CD4-positive, alpha-beta memory T cell (primary cell): ENCODE measurements around the gene CCR2. TPM values are rescaled to one million over a fixed set of nuclear protein-coding genes. Genes with fewer than 3 reads are reported as not detected.
"Not testable (repeated sequence)": the region's sequence is repeated elsewhere in the genome, so short reads cannot be mapped to it uniquely, and the experiment has no call there.

Experiments
- CTCF ChIA-PET: fragments of 350-600 bp; sonication (Branson Sonifier 250); formaldehyde crosslinking; loops from one replicate; lab custom pipeline; 2021; ENCODE audit warnings: inconsistent platforms; ENCODE audit not compliant: partially characterized antibody; lab: Charles Lee
- POLR2A ChIA-PET: fragments of 350-600 bp; sonication (Branson Sonifier 250); formaldehyde crosslinking; loops from one replicate; lab custom pipeline; 2021; ENCODE audit not compliant: partially characterized antibody; lab: Charles Lee
- DNase-seq, 5 donors: peaks; one replicate each; pipeline versions ENCODE4 v3.0.0 to v3.0.0-alpha.2; 2020 to 2022; ENCODE audit warnings: mixed read lengths in 1 of 5
- H3K27ac ChIP-seq: one replicate; pipeline ENCODE4 v1.7.0; 2013; ENCODE audit warnings: low read depth, low read length
- H3K27me3 ChIP-seq: 2 replicates; pipeline ENCODE4 v1.7.0; 2013; ENCODE audit warnings: mild to moderate bottlenecking, low read length, moderate library complexity; ENCODE audit not compliant: insufficient read depth
- H3K36me3 ChIP-seq: 2 replicates; pipeline ENCODE4 v1.7.0; 2013; ENCODE audit warnings: mild to moderate bottlenecking, low read length, moderate library complexity; ENCODE audit not compliant: insufficient read depth
- H3K4me1 ChIP-seq: 2 replicates; pipeline ENCODE4 v1.7.0; 2013; ENCODE audit warnings: mild to moderate bottlenecking, low read length, moderate library complexity; ENCODE audit not compliant: insufficient read depth
- H3K4me3 ChIP-seq, 2 donors: one replicate each; pipeline ENCODE4 v1.7.0; 2013; ENCODE audit warnings: low read length in 2 of 2, mild to moderate bottlenecking in 1 of 2
- H3K9me3 ChIP-seq, 2 donors: one replicate each; pipeline ENCODE4 v1.7.0; 2013; ENCODE audit warnings: low read length in 2 of 2, control low read depth in 1 of 2; ENCODE audit not compliant: control insufficient read depth in 1 of 2
- H3K27ac Mint-ChIP-seq, 7 donors: one replicate each; pipeline ENCODE4 v1.8.0; 2020 to 2021; ENCODE audit warnings: mixed read lengths in 7 of 7, mild to moderate bottlenecking in 6 of 7, inconsistent platforms in 3 of 7, moderate library complexity in 3 of 7
- H3K27me3 Mint-ChIP-seq, 2 donors: one replicate each; pipeline ENCODE4 v1.8.0; 2020 to 2021; ENCODE audit warnings: mixed read lengths in 2 of 2
- H3K36me3 Mint-ChIP-seq, 2 donors: one replicate each; pipeline ENCODE4 v1.8.0; 2020 to 2021; ENCODE audit warnings: mixed read lengths in 2 of 2, inconsistent platforms in 1 of 2, mild to moderate bottlenecking in 1 of 2
- H3K4me1 Mint-ChIP-seq, 4 donors: one replicate each; pipeline ENCODE4 v1.8.0; 2020 to 2021; ENCODE audit warnings: mixed read lengths in 4 of 4, mild to moderate bottlenecking in 1 of 4
- H3K4me3 Mint-ChIP-seq, 8 donors: one replicate each; pipeline ENCODE4 v1.8.0; 2020 to 2021; ENCODE audit warnings: mixed read lengths in 8 of 8, mild to moderate bottlenecking in 7 of 8, moderate library complexity in 6 of 8, inconsistent platforms in 3 of 8
- H3K9me3 Mint-ChIP-seq, 8 donors: one replicate each; pipeline ENCODE4 v1.8.0; 2020 to 2021; ENCODE audit warnings: mixed read lengths in 8 of 8, mild to moderate bottlenecking in 5 of 8, inconsistent platforms in 3 of 8, moderate library complexity in 1 of 8
- intact Hi-C: fragments of 100-400 bp; cut with micrococcal nuclease; formaldehyde crosslinking; loops from one replicate; pipeline ENCODE4 v1.15.1; 2023
- polyA plus RNA-seq, 2 donors: library from polyadenylated mRNA; unstranded; fragments of 300-500 nt; fragmentation: Illumina TruSeq; gene quantifications; one replicate each; pipeline ENCODE4 v1.2.3, GENCODE V29; 2021
- total RNA-seq, 2 experiments: library from RNA; stranded (reverse); gene quantifications; one replicate each; pipeline ENCODE4 v1.2.3, GENCODE V29; 2021

The CCR2 gene
- total and polyA plus RNA-seq, 4 experiments from 2014 or later: 16.3 to 64.7 (median 29.0) TPM

DNA sequence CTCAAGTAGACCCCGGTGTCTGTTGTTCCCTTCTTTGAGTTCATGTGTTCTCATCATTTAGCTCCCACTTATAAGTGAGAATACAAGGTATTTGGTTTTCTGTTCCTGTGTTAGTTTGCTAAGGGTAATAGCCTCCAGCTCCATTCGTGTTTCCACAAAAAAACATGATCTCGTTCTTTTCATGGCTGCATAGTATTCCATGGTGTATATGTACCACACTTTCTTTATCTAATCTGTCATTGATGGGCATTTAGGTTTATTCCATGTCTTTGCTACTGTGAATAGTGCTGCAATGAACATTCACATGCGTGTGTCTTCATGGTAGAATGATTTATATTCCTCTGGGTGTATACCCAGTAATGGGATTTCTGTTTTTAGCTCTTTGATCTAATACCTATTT, 49.0 kb downstream of the CCR2 start:
- H3K36me3 ChIP-seq, POLR2A ChIA-PET, H3K9me3 ChIP-seq, H3K27ac ChIP-seq, H3K27me3 Mint-ChIP-seq, DNase-seq, CTCF ChIA-PET, H3K9me3 Mint-ChIP-seq, H3K4me3 ChIP-seq, H3K36me3 Mint-ChIP-seq, intact Hi-C loops, H3K27ac Mint-ChIP-seq, H3K27me3 ChIP-seq, H3K4me3 Mint-ChIP-seq: not testable (repeated sequence)
- H3K4me1 Mint-ChIP-seq: peaks cover 3 to 13% (median 9%) of the 10 kb centered on the region in 4 donors
- H3K4me1 ChIP-seq: peaks cover 13% of the 10 kb centered on the region

DNA sequence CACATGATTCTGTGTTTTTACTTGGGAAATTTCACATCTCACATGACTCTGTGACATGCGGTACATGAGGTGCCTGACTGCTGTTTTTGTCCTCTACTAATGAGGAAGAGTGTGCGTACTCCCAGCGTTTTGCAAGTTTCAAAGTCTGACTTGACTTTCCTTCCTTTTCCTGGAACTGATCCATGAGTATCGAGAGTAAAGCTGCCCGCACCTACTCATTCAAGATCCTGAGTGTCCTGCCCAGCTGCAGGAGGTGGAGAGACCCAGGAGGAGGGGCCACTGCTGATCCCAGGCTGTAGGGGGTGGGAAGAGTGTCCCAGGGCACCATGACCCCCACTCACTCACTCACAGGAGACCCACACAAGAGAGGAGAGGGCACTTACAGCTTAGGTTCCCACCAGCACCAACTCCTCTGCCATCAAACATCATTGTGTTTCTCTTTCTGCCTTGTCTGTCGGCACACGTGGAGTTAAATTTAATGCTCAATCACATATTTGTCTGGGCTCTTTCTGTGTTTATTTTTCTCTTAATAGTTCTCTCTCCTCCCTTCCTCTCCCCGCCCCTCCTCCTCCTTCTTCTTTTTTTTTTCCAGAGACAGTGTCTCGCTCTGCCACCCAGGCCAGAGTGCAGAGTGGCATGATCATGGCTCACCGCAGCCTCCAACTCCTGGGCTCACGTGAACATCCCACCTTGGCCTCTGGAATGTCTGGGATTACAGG, 51.5 kb downstream of the CCR2 start:
- ChIA-PET CTCF (interaction anchor here (3.5 kb wide), 1 partner anchor 28 kb away, joined by 13 read pairs; no protein-coding TSS in a partner anchor), POLR2A (no interaction called here)
- Mint-ChIP-seq H3K36me3 (no peaks in the 10 kb centered on the region), H3K4me1 (peaks cover 3 to 18% (median 12%) of the 10 kb centered on the region in 4 donors), H3K9me3 (no peaks in the 10 kb centered on the region), H3K27ac (peak overlapping the region in 3 of 7 donors; percentile 37 to 54 (median 48)), H3K4me3 (no peak overlapping the region), H3K27me3 (peaks cover 0 to 6% of the 10 kb centered on the region in 2 donors)
- Histone ChIP-seq H3K36me3 (no peaks in the 10 kb centered on the region), H3K4me3 (no peak overlapping the region), H3K27me3 (no peaks in the 10 kb centered on the region), H3K27ac (no peak overlapping the region), H3K4me1 (peaks cover 18% of the 10 kb centered on the region), H3K9me3 (no peaks in the 10 kb centered on the region)
- no peak for DNase-seq
- intact Hi-C loops: no loop called here

- H3K4me3 ChIP-seq: no peak overlapping the region
- H3K27me3 ChIP-seq: no peaks in the 10 kb centered on the region
- Mint-ChIP-seq H3K4me3 (no peak overlapping the region), H3K36me3 (no peaks in the 10 kb centered on the region), H3K27me3 (peaks cover 2 to 7% of the 10 kb centered on the region in 2 donors), H3K27ac (peak overlapping the region in 3 of 7 donors; percentile 86 to 90 (median 89)), H3K4me1 (peaks cover 3 to 18% (median 12%) of the 10 kb centered on the region in 4 donors), H3K9me3 (no peaks in the 10 kb centered on the region)
- POLR2A ChIA-PET: no interaction called here
- H3K36me3 ChIP-seq: no peaks in the 10 kb centered on the region
- no peak overlapping the region for H3K27ac ChIP-seq
- intact Hi-C loops: no loop called here
- H3K9me3 ChIP-seq: no peaks in the 10 kb centered on the region
- H3K4me1 ChIP-seq: peaks cover 18% of the 10 kb centered on the region
- no peak for DNase-seq
- CTCF ChIA-PET: interaction anchor here (3.5 kb wide), 1 partner anchor 29 kb away, joined by 13 read pairs; no protein-coding TSS in a partner anchor
Observed at GRCh38 chr3:46406443-46406787, 52.5 kb downstream of the CCR2 start.

DNA sequence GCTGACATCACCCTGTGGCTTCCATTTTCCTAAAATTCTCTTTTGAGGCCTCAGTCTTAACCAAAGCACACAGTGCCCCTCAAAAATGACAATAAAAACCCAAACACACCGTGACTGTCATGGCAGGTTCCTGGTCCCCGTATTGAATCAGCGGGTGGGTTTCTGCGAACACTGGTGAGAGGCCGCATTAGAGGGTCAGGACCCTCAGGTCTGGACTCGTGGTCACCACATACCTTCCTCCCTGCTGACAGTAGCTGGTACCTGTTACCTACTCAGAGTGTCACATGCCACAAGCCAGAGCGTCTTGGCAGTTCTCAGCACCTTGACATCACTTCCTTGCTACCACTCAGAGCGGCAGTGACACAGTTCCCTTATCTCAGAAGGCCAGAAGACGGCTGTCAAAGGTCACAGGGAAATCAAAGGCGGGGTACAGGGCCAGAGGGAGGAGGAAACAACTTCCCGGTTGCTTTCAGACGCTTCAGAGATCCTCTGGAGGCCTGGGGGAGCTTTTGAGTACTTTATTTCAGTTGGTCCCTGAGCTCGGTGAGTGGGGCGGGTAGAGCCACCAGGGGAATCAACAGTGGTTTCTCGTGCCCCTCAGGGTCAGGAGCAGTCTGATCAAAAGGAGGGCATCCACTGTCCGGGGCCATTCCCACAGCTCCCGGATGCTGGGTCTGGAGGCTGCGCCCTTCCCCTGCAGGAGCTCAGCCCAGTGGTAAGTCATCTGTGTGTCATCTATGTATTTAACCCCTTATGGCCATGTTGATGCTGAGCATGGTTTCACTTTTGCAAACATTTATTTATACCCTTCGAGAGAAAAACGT, 53.1 kb downstream of the CCR2 start, which contains the start of the genes CCR5AS and CCRL2:
Gene CCR5AS, minus strand, starts transcription at position 279 of the 824 bp plus-strand sequence.
Gene CCRL2, plus strand, starts transcription at position 472 of the 824 bp plus-strand sequence. CDS start 821 bp downstream, outside the sequence.
- POLR2A ChIA-PET: no interaction called here
- CTCF ChIA-PET: interaction anchor here (1.1 to 3.5 kb wide), 2 partner anchors 29 to 82 kb away, joined by 3 to 13 read pairs; no protein-coding TSS in a partner anchor
- no peaks in the 10 kb centered on the region for H3K27me3 ChIP-seq
- Mint-ChIP-seq H3K36me3 (no peaks in the 10 kb centered on the region), H3K27me3 (peaks cover 2 to 7% of the 10 kb centered on the region in 2 donors), H3K27ac (peak within 1 kb of the TSS; percentile 53 to 90 (median 84)), H3K9me3 (no peaks in the 10 kb centered on the region), H3K4me1 (peaks cover 3 to 18% (median 12%) of the 10 kb centered on the region in 4 donors), H3K4me3 (peak within 1 kb of the TSS; percentile 68 to 85 (median 78))
- DNase-seq: peak; percentile 15 to 62 (median 32)
- intact Hi-C loops: no loop called here
- H3K4me1 ChIP-seq: peaks cover 18% of the 10 kb centered on the region
- H3K27ac ChIP-seq: no peak within 1 kb of the TSS
- peak within 1 kb of the TSS in 1 of 2 donors; percentile 27 for H3K4me3 ChIP-seq
- H3K9me3 ChIP-seq: no peaks in the 10 kb centered on the region
- no peaks in the 10 kb centered on the region for H3K36me3 ChIP-seq

- Histone ChIP-seq H3K4me3 (no peak overlapping the region), H3K27me3 (no peaks in the 10 kb centered on the region), H3K27ac (no peak overlapping the region), H3K4me1 (peaks cover 18% of the 10 kb centered on the region), H3K36me3 (no peaks in the 10 kb centered on the region), H3K9me3 (no peaks in the 10 kb centered on the region)
- Mint-ChIP-seq H3K4me3 (peak overlapping the region in 3 of 8 donors; percentile 32 to 35 (median 35)), H3K27me3 (peaks cover 2 to 5% of the 10 kb centered on the region in 2 donors), H3K9me3 (no peaks in the 10 kb centered on the region), H3K27ac (peak overlapping the region in 2 of 7 donors; percentile 24 to 77), H3K36me3 (no peaks in the 10 kb centered on the region), H3K4me1 (peaks cover 3 to 18% (median 12%) of the 10 kb centered on the region in 4 donors)
- ChIA-PET POLR2A (no interaction called here), CTCF (interaction anchor here (1.1 to 3.5 kb wide), 2 partner anchors 30 to 81 kb away, joined by 3 to 13 read pairs; no protein-coding TSS in a partner anchor)
- DNase-seq: no peak
- intact Hi-C loops: no loop called here
Observed at GRCh38 chr3:46407970-46408369, 54.1 kb downstream of the CCR2 start.

DNA sequence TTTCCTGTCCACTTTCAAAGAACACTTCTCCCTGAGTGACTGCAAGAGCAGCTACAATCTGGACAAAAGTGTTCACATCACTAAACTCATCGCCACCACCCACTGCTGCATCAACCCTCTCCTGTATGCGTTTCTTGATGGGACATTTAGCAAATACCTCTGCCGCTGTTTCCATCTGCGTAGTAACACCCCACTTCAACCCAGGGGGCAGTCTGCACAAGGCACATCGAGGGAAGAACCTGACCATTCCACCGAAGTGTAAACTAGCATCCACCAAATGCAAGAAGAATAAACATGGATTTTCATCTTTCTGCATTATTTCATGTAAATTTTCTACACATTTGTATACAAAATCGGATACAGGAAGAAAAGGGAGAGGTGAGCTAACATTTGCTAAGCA, 54.9 kb downstream of the CCR2 start:
- no peak overlapping the region for H3K27ac ChIP-seq
- no peak for DNase-seq
- Mint-ChIP-seq H3K36me3 (no peaks in the 10 kb centered on the region), H3K9me3 (no peaks in the 10 kb centered on the region), H3K27ac (peak overlapping the region in 1 of 7 donors; percentile 66), H3K4me3 (no peak overlapping the region), H3K27me3 (peaks cover 2 to 3% of the 10 kb centered on the region in 2 donors), H3K4me1 (peaks cover 3 to 18% (median 12%) of the 10 kb centered on the region in 4 donors)
- no peaks in the 10 kb centered on the region for H3K9me3 ChIP-seq
- POLR2A ChIA-PET: no interaction called here
- H3K27me3 ChIP-seq: no peaks in the 10 kb centered on the region
- H3K4me3 ChIP-seq: no peak overlapping the region
- H3K36me3 ChIP-seq: no peaks in the 10 kb centered on the region
- peaks cover 18% of the 10 kb centered on the region for H3K4me1 ChIP-seq
- CTCF ChIA-PET: interaction anchor here (3.5 kb wide), 1 partner anchor 31 kb away, joined by 13 read pairs; no protein-coding TSS in a partner anchor
- intact Hi-C loops: no loop called here
